K562 (cell line): Measurements from ENCODE around the gene RACGAP1. TPM values are rescaled to one million over a fixed set of nuclear protein-coding genes. Genes with fewer than 3 reads are reported as not detected.
A peak's percentile ranks its signal among the peaks of the same experiment; 100 is the strongest.

Source experiments
- ATF4 ChIP-seq: fragments of 450-650 bp; formaldehyde crosslinking; IDR thresholded peaks from 2 replicates; pipeline ENCODE4 v1.4.0; 2022; ENCODE audit warnings: mild to moderate bottlenecking, moderate library complexity
- CHD2 ChIP-seq: IDR thresholded peaks from 2 replicates; pipeline ENCODE4 v1.6.1; 2011; ENCODE audit warnings: low read depth, low read length
- CHD4 ChIP-seq: fragments of 200-600 bp; sonication (generic); IDR thresholded peaks from 3 replicates; pipeline ENCODE4 v1.6.1; 2012; ENCODE audit warnings: low read depth, mild to moderate bottlenecking, mixed read lengths, low read length, inconsistent platforms; ENCODE audit not compliant: insufficient read depth, insufficient replicate concordance, poor library complexity, severe bottlenecking
- HOXB6 ChIP-seq: fragments of 250-450 bp; sonication (Bioruptor Pico); IDR thresholded peaks from 2 replicates; pipeline ENCODE4 v1.5.1; 2022; ENCODE audit warnings: mild to moderate bottlenecking, borderline replicate concordance
- IFI16 ChIP-seq: fragments of 250-450 bp; sonication (Bioruptor Pico); IDR thresholded peaks from 2 replicates; pipeline ENCODE4 v2.1.2; 2022; ENCODE audit warnings: mild to moderate bottlenecking, inconsistent platforms
- JUNB ChIP-seq: fragments of 450-650 bp; formaldehyde crosslinking; conservative IDR thresholded peaks from 2 replicates; pipeline ENCODE4 v1.4.0; 2020; ENCODE audit warnings: mild to moderate bottlenecking
- MBD2 ChIP-seq: sonication (generic); IDR thresholded peaks from 2 replicates; pipeline ENCODE4 v1.6.1; 2016; ENCODE audit warnings: low read depth, borderline replicate concordance
- NR0B1 ChIP-seq: fragments of 450-650 bp; IDR thresholded peaks from one replicate; pipeline ENCODE4 v1.6.1; 2018; ENCODE audit warnings: mild to moderate bottlenecking, moderate library complexity; ENCODE audit not compliant: partially characterized antibody
- ZBTB9 ChIP-seq: fragments of 450-650 bp; formaldehyde crosslinking; IDR thresholded peaks from 2 replicates; pipeline ENCODE4 v1.4.0; 2020; ENCODE audit warnings: mild to moderate bottlenecking, moderate library complexity
- ZEB2 ChIP-seq: fragments of 450-650 bp; IDR thresholded peaks from 2 replicates; pipeline ENCODE4 v1.6.1; 2016
- ZNF140 ChIP-seq: fragments of 250-450 bp; sonication (Bioruptor Pico); IDR thresholded peaks from 2 replicates; pipeline ENCODE4 v1.8.0; 2021; ENCODE audit warnings: moderate library complexity, mild to moderate bottlenecking, inconsistent platforms
- ZNF197 ChIP-seq: fragments of 200-800 bp; sonication (Bioruptor generic); IDR thresholded peaks from 2 replicates; pipeline ENCODE4 v1.6.1; 2016; ENCODE audit warnings: low read depth, missing genetic modification characterization, missing compliant biosample characterization
- ZNF76 ChIP-seq: fragments of 250-450 bp; sonication (Bioruptor Pico); IDR thresholded peaks from 2 replicates; pipeline ENCODE4 v1.4.0; 2020; ENCODE audit warnings: mild to moderate bottlenecking, moderate library complexity, borderline replicate concordance
- ZNF766 ChIP-seq: fragments of 200-800 bp; sonication (Bioruptor generic); conservative IDR thresholded peaks from 2 replicates; pipeline ENCODE4 v1.6.1; 2016; ENCODE audit warnings: missing genetic modification characterization, missing compliant biosample characterization
- polyA plus RNA-seq, 8 experiments: library from polyadenylated mRNA; depleted of rRNA in 4 of 8; stranded (reverse) in 5 of 8; unstranded in 3 of 8; fragments of >200 nt; fragmentation: Nextera tagmentation in 2 of 8; fragmentation: Illumina TruSeq in 1 of 8; extraction: Ambion mirVana in 2 of 8; extraction: Trizol in 1 of 8; gene quantifications; 2 replicates each; pipeline versions ENCODE4 v1.2.1 to v1.2.3, GENCODE V29; 2011 to 2014; ENCODE audit warnings: inconsistent platforms in 1 of 8, missing spikeins in 1 of 8
- total RNA-seq, 7 experiments: library from RNA; depleted of rRNA in 6 of 7; stranded (reverse); fragments of >200 nt in 6 of 7; fragmentation: Illumina TruSeq in 2 of 7; extraction: Trizol in 2 of 7; gene quantifications; 2 replicates each; pipeline versions ENCODE4 v1.2.1 to v1.2.3, GENCODE V29; 2011 to 2021; ENCODE audit warnings: low replicate concordance in 1 of 7
- TF ChIP-seq, protein P1 (sequence below), 2 experiments: fragments of 450-650 bp; IDR thresholded peaks; 2 replicates each; pipeline ENCODE4 v1.6.1; 2018; ENCODE audit warnings: mild to moderate bottlenecking in 2 of 2, low read depth in 1 of 2; ENCODE audit not compliant: partially characterized antibody in 2 of 2
- TF ChIP-seq, protein P2 (sequence below): fragments of 450-650 bp; formaldehyde crosslinking; IDR thresholded peaks from 2 replicates; pipeline ENCODE4 v1.4.0; 2022; ENCODE audit warnings: missing genetic modification characterization
- TF ChIP-seq, protein P3 (sequence below): sonication (generic); formaldehyde crosslinking; IDR thresholded peaks from 2 replicates; pipeline ENCODE4 v1.8.0; 2022; ENCODE audit warnings: missing genetic modification reagents, mild to moderate bottlenecking, borderline replicate concordance

Gene RACGAP1
- total and polyA plus RNA-seq, 9 of the 15 experiments (the other 6 are each of a cell fraction or from before 2014, with no cell fraction given) = 56.4 to 92.9 (median 71.8) TPM

DNA sequence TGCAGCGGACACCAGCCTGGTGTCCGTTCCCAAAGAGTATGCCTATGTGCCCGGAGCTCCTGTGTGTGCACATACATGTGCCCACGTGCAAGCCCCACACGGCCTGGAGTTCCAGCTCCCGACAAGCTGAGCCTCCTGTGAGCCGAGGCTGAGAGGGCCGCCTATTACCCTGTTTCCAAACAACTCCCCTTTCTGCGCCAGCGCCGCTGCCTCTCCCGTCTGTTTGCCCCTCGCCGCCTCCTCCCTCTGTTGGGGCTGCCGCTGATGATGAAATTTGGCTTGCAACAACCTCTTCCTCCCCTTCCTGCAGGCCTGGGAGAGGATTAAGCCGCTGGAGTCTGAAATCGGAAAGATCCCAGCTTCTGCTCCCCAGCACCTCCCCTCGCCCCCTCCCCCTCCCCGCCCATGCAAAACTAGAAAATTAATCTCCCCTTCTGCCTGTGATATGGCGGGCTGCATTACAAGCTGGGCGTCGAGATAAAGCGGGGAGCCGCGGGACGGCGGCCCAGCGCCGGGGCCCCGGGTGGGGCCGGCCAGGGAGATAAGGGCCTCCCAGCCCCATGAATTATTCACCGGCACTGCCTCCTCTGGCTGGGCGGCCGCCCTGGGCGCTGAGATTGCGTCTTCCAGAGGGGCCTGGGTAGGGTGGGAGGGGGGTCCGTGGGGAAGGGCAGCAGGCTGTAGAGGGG is 25.3 kb upstream of the RACGAP1 start (continued):
- TF ChIP-seq, protein P1, sequence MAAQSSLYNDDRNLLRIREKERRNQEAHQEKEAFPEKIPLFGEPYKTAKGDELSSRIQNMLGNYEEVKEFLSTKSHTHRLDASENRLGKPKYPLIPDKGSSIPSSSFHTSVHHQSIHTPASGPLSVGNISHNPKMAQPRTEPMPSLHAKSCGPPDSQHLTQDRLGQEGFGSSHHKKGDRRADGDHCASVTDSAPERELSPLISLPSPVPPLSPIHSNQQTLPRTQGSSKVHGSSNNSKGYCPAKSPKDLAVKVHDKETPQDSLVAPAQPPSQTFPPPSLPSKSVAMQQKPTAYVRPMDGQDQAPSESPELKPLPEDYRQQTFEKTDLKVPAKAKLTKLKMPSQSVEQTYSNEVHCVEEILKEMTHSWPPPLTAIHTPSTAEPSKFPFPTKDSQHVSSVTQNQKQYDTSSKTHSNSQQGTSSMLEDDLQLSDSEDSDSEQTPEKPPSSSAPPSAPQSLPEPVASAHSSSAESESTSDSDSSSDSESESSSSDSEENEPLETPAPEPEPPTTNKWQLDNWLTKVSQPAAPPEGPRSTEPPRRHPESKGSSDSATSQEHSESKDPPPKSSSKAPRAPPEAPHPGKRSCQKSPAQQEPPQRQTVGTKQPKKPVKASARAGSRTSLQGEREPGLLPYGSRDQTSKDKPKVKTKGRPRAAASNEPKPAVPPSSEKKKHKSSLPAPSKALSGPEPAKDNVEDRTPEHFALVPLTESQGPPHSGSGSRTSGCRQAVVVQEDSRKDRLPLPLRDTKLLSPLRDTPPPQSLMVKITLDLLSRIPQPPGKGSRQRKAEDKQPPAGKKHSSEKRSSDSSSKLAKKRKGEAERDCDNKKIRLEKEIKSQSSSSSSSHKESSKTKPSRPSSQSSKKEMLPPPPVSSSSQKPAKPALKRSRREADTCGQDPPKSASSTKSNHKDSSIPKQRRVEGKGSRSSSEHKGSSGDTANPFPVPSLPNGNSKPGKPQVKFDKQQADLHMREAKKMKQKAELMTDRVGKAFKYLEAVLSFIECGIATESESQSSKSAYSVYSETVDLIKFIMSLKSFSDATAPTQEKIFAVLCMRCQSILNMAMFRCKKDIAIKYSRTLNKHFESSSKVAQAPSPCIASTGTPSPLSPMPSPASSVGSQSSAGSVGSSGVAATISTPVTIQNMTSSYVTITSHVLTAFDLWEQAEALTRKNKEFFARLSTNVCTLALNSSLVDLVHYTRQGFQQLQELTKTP (IDR thresholded peaks at IDR 0.05; ENCODE audit: low read depth in 1 of 2, partially characterized antibody in 2 of 2) = peak in 1 of 2 experiments; percentile 68
- TF ChIP-seq NR0B1 (no peak), ZBTB9 (CRISPR knock-in tag) (peak; percentile 52; the same call in 1 of the 2 replicates), CHD4 (no peak), ZNF140 (no peak), IFI16 (CRISPR knock-in tag) (no peak), ZNF197 (CRISPR knock-in tag) (peak; percentile 96), JUNB (CRISPR knock-in tag) (no peak), ZNF766 (CRISPR knock-in tag) (peak; percentile 96), ZNF76 (no peak), CHD2 (peak; percentile 24; the same call in 1 of the 2 replicates), ZEB2 (0 out of 2 replicates have a peak, but pooled peaks have one; percentile 40), ATF4 (CRISPR knock-in tag) (no peak), HOXB6 (CRISPR knock-in tag) (no peak), MBD2 (no peak)
- TF ChIP-seq, protein P2, sequence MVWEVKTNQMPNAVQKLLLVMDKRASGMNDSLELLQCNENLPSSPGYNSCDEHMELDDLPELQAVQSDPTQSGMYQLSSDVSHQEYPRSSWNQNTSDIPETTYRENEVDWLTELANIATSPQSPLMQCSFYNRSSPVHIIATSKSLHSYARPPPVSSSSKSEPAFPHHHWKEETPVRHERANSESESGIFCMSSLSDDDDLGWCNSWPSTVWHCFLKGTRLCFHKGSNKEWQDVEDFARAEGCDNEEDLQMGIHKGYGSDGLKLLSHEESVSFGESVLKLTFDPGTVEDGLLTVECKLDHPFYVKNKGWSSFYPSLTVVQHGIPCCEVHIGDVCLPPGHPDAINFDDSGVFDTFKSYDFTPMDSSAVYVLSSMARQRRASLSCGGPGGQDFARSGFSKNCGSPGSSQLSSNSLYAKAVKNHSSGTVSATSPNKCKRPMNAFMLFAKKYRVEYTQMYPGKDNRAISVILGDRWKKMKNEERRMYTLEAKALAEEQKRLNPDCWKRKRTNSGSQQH = no peak
- TF ChIP-seq, protein P3, sequence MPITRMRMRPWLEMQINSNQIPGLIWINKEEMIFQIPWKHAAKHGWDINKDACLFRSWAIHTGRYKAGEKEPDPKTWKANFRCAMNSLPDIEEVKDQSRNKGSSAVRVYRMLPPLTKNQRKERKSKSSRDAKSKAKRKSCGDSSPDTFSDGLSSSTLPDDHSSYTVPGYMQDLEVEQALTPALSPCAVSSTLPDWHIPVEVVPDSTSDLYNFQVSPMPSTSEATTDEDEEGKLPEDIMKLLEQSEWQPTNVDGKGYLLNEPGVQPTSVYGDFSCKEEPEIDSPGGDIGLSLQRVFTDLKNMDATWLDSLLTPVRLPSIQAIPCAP = no peak
